ENCODE results near the gene TAF8. TPM values are rescaled to one million over a fixed set of nuclear protein-coding genes. Genes with fewer than 3 reads are reported as not detected.

TAF8 gene
- total RNA-seq, 2 experiments from 2014 or later: 57.7 to 58.7 TPM

DNA sequence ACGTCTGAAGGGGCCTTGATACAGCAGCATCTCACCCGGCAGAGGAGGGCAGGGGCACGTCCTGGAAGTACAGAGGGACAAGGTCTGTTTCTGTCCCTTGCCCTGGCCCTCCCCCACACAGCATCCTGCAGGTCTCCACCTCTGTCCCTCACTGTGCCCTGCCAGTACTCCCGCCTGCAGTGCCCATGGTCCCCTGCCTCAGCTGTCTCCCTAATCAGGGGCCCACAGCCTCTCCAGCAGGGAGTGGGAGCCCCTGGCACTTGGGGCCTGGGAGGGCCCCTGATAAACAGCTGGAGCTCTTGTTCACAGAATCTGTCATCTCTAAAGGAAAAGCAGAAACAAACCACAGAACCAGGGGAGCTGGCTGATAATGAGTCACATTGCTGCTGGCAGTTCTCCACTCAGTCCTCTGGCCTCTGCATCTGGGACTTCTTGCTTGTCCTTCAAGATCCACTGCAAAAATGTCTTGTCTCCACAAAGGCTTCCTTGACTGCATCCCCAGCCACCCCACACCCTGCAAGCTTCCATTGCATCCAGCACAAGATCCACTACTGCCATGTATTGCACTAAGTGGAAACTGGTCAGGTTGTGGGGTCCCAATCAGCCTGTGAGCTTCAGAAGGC, 33.2 kb upstream of the TAF8 start:
- POLR2A ChIA-PET: interaction anchor here (0.7 to 1.7 kb wide), 4 partner anchors 11 to 22 kb away, joined by 3 to 5 read pairs (median 4); no protein-coding TSS in a partner anchor
- Mint-ChIP-seq H3K9me3 (peaks cover 15% of the 10 kb centered on the region), H3K4me1 (ENCODE audit: low read depth) (peaks cover 67% of the 10 kb centered on the region), H3K27me3 (no peaks in the 10 kb centered on the region), H3K27ac (peak overlapping the region; percentile 92), H3K36me3 (peaks cover 21% of the 10 kb centered on the region), H3K4me3 (peak overlapping the region; percentile 57)
- intact Hi-C loops (cut with micrococcal nuclease): loop anchor here (1.0 kb wide), 1 partner anchor 59 kb away; no protein-coding TSS in a partner anchor
- CTCF ChIA-PET: interaction anchor here (0.8 to 1.5 kb wide), 2 partner anchors 27 to 81 kb away, joined by 3 to 6 read pairs; no protein-coding TSS in a partner anchor
- DNase-seq: peak; percentile 70

DNA sequence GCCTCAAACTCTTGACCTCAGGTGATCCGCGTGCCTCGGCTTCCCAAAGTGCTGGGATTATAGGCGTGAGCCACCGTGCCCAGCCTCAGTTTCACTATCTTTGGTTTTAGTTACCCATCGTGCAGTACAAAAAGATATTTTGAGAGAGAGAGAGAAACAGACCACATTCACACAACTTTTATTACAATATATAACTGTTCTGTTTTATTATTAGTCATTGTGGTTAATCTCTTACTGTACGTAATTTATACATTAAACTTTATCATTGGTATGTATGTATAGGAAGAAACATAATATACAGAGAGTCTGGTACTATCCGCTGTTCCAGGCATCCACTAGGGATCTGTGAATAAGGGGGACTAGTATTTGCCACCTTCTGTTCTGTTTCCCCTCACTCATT, 29.4 kb upstream of the TAF8 start:
- H3K9me3 Mint-ChIP-seq: peaks cover 6% of the 10 kb centered on the region
- POLR2A ChIA-PET: interaction anchor here (1.3 to 1.8 kb wide), 3 partner anchors 12 to 18 kb away, joined by 5 to 17 read pairs (median 7); no protein-coding TSS in a partner anchor
- H3K27me3 Mint-ChIP-seq: no peaks in the 10 kb centered on the region
- peak overlapping the region; percentile 97 for H3K27ac Mint-ChIP-seq
- intact Hi-C loops (cut with micrococcal nuclease): no loop called here
- H3K4me3 Mint-ChIP-seq: peak overlapping the region; percentile 57
- DNase-seq: no peak
- peaks cover 76% of the 10 kb centered on the region for H3K4me1 Mint-ChIP-seq (ENCODE audit: low read depth)
- peaks cover 24% of the 10 kb centered on the region for H3K36me3 Mint-ChIP-seq
- CTCF ChIA-PET: interaction anchor here (1.3 to 1.9 kb wide), 3 partner anchors 10 to 82 kb away, joined by 3 to 5 read pairs (median 4); no protein-coding TSS in a partner anchor

DNA sequence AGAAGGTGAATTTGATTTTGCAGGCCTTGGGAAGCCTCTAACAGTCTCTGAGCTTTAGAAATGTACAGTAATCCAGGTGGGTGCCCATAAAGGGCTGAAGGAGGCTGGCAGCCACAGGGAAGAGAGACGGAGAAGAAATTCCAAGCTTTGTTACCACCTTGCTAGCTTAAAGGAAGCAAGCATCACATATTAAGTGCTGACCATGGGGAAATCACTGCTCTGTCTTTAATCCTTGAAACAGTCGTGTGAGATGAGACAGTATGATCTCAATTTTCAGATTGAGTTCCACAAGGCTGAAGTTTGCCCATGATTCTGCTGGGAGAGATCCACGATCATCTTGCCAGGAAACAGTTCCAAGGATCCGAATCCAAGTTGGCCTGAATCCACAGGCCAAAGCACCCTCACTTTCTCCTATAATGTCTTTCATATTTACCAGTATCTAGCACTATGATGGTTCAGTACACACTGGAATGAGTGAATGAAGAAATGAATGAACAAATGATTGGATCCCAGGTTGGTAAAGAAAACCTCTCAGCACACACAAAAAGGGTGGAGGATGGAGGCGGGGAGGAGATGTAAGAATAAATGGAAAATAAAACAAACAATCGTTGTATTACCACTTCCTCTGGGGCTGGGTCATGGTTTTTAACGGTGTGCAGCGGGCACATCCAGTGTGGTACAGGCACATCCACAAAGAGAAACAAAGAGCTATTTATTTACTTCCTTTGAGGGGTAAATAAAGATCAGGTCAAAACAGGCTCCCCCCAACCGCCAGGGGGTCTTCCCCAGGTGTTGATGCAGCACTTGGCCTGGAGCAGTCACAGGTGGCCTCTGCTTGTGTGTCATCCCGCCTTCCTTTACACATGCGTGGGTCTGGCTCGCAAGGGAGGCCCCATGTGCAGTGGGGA, 28.2 kb upstream of the TAF8 start:
- H3K27ac Mint-ChIP-seq: peak overlapping the region; percentile 97
- H3K27me3 Mint-ChIP-seq: no peaks in the 10 kb centered on the region
- peak; percentile 86 for DNase-seq
- ChIA-PET CTCF (interaction anchor here (1.3 to 1.9 kb wide), 6 partner anchors 9 to 101 kb away, joined by 3 to 8 read pairs (median 6); partner anchors contain the start of genes BYSL and MED20), POLR2A (interaction anchor here (0.6 to 1.8 kb wide), 14 partner anchors 9 to 235 kb away, joined by 3 to 17 read pairs (median 4); partner anchors contain the start of genes BYSL, MED20, TAF8 and TOMM6)
- peak overlapping the region; percentile 57 for H3K4me3 Mint-ChIP-seq
- H3K36me3 Mint-ChIP-seq: peaks cover 34% of the 10 kb centered on the region
- H3K4me1 Mint-ChIP-seq (ENCODE audit: low read depth): peaks cover 76% of the 10 kb centered on the region
- peaks cover 6% of the 10 kb centered on the region for H3K9me3 Mint-ChIP-seq
- intact Hi-C loops (cut with micrococcal nuclease): loop anchor here (1.0 to 2.0 kb wide), 5 partner anchors 9 to 64 kb away; no protein-coding TSS in a partner anchor

DNA sequence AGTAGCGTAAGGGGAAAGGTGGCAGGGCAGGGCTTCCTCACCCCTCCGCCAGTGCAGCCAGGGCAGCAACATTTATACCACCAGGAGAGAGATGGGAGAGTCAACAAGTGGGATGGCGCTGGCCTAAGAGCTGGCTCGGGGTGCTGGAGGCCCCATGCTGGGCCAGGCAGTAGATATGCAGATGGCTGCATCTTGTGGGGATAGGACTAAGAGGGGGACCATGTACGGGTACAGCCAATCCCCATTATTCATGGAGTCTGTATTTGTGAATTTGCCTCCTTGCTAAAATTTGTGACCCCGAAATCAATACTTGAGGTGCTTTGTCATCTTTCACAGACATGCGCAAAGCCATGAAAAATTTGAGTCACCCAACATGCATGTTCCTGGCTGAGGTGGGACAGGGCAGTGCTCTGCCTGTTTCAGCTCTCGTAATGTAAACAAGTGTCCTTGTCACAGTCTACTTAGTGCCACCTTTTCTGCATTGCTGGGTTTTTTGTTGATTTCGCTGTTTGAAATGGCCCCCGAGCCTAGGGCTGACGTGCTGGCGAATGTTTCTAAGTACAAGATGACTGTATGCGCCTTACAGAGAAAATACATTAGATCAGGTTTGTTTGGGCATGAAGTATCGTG, 27.5 kb upstream of the TAF8 start:
- peaks cover 75% of the 10 kb centered on the region for H3K4me1 Mint-ChIP-seq (ENCODE audit: low read depth)
- peak overlapping the region; percentile 57 for H3K4me3 Mint-ChIP-seq
- peak; percentile 56 for DNase-seq
- peaks cover 35% of the 10 kb centered on the region for H3K36me3 Mint-ChIP-seq
- H3K27ac Mint-ChIP-seq: peak overlapping the region; percentile 97
- peaks cover 6% of the 10 kb centered on the region for H3K9me3 Mint-ChIP-seq
- no peaks in the 10 kb centered on the region for H3K27me3 Mint-ChIP-seq
- ChIA-PET POLR2A (interaction anchor here (0.6 to 1.8 kb wide), 11 partner anchors 8 to 236 kb away, joined by 3 to 17 read pairs (median 4); partner anchors contain the start of genes BYSL, MED20, TAF8 and TOMM6), CTCF (interaction anchor here (1.3 to 1.9 kb wide), 4 partner anchors 13 to 102 kb away, joined by 3 to 8 read pairs (median 6); partner anchors contain the start of genes BYSL and MED20)
- intact Hi-C loops (cut with micrococcal nuclease): loop anchor here (1.0 to 2.0 kb wide), 5 partner anchors 8 to 65 kb away; no protein-coding TSS in a partner anchor

DNA sequence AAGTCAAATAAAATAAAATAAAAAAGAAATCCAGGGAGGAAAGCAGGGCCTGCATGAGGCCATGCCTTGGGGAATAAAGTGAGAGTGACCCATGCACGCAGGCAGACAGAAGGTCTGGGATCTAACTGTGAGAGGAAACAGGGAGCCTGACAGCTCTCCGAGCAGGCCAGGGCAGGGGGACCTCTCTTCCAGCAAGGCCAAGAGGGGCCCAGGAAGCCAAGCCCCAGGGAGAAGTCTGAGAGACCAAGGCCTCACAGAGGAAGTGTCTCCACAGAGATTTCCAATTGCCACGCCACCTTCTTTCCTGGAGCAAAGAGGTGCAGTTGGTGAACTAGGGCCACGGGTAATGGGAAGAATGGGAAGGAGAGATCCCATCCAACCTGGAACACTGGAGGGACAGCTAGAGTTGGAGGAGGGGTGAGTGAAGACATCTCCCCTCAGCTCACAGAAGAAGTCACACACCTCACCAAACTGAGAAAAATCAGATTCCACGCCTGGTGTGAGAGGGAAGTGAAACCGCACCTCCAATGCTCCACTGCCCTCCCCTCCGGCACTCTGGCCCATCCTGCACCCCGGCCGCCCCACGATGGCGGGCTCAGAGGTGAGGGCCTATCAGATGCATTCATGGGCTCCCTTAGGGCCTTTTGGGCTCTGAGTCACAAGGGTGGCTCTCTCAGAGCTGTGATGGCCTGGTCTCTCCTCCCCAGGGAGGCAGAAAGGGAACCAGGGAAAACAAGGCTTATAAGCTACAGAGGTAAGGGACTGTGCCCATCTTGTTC, 25.1 kb upstream of the TAF8 start:
- H3K27me3 Mint-ChIP-seq: no peaks in the 10 kb centered on the region
- intact Hi-C loops (cut with micrococcal nuclease): no loop called here
- peak overlapping the region; percentile 97 for H3K27ac Mint-ChIP-seq
- peaks cover 40% of the 10 kb centered on the region for H3K36me3 Mint-ChIP-seq
- DNase-seq: no peak
- peaks cover 87% of the 10 kb centered on the region for H3K4me1 Mint-ChIP-seq (ENCODE audit: low read depth)
- no peak overlapping the region for H3K4me3 Mint-ChIP-seq
- peaks cover 6% of the 10 kb centered on the region for H3K9me3 Mint-ChIP-seq
- ChIA-PET CTCF (interaction anchor here (0.9 kb wide), 1 partner anchor 90 kb away, joined by 3 read pairs; no protein-coding TSS in a partner anchor), POLR2A (no interaction called here)

DNA sequence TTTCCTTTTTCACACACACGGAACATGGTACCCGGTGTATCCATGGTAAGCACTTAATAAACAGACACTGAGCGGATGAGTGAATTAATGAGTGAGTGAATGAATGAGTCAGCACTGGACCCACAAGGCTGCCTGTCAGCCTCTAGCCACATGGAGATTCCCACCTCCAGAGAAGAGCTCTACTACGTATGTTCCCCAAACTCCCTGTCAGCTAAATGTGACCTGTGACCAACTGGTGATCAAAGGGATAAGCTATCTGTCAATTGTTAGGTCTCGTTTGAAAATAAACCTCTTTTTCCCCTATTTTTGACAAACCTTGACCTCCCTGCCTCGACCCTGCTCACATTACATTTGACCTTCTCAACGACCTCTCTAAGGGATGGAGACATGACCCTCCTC, 24.5 kb upstream of the TAF8 start:
- POLR2A ChIA-PET: no interaction called here
- H3K27me3 Mint-ChIP-seq: no peaks in the 10 kb centered on the region

DNA sequence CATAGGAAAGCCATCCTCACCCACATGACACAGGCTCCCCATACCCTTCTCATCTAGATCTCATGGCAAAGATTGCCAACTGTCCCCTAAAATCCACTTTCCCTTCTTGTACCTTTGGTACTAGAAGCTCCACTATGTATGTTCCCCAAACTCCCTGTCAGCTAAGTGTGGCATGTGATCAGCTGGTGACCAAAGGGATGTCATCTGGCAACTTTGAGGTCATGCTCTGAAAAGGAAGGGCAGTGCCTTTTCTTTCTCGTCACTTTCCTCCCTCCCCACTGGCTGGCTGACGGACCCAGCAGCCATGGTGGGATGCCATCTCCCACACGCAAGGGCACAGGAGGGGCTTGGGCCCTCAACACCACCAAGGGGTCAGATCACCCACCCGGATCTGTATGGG, 23.8 kb upstream of the TAF8 start:
- H3K27me3 Mint-ChIP-seq: no peaks in the 10 kb centered on the region
- peaks cover 87% of the 10 kb centered on the region for H3K4me1 Mint-ChIP-seq (ENCODE audit: low read depth)
- H3K36me3 Mint-ChIP-seq: peaks cover 33% of the 10 kb centered on the region
- CTCF ChIA-PET: interaction anchor here (0.9 to 1.2 kb wide), 2 partner anchors 91 to 106 kb away, joined by 3 read pairs; partner anchors contain the start of genes BYSL and MED20
- peak overlapping the region; percentile 97 for H3K27ac Mint-ChIP-seq
- peaks cover 2% of the 10 kb centered on the region for H3K9me3 Mint-ChIP-seq
- no peak for DNase-seq
- H3K4me3 Mint-ChIP-seq: peak overlapping the region; percentile 20
- POLR2A ChIA-PET: interaction anchor here (0.6 kb wide), 1 partner anchor 105 kb away, joined by 3 read pairs; the partner anchor contains the start of genes BYSL and MED20
- intact Hi-C loops (cut with micrococcal nuclease): no loop called here

More for the DNA sequence above, 24.5 kb upstream of the TAF8 start:
- Mint-ChIP-seq H3K4me3 (no peak overlapping the region), H3K4me1 (ENCODE audit: low read depth) (peaks cover 87% of the 10 kb centered on the region), H3K27ac (peak overlapping the region; percentile 97), H3K9me3 (peaks cover 6% of the 10 kb centered on the region), H3K36me3 (peaks cover 37% of the 10 kb centered on the region)
- DNase-seq: no peak
- CTCF ChIA-PET: interaction anchor here (0.9 to 1.2 kb wide), 2 partner anchors 90 to 105 kb away, joined by 3 read pairs; partner anchors contain the start of genes BYSL and MED20
- intact Hi-C loops (cut with micrococcal nuclease): no loop called here

DNA sequence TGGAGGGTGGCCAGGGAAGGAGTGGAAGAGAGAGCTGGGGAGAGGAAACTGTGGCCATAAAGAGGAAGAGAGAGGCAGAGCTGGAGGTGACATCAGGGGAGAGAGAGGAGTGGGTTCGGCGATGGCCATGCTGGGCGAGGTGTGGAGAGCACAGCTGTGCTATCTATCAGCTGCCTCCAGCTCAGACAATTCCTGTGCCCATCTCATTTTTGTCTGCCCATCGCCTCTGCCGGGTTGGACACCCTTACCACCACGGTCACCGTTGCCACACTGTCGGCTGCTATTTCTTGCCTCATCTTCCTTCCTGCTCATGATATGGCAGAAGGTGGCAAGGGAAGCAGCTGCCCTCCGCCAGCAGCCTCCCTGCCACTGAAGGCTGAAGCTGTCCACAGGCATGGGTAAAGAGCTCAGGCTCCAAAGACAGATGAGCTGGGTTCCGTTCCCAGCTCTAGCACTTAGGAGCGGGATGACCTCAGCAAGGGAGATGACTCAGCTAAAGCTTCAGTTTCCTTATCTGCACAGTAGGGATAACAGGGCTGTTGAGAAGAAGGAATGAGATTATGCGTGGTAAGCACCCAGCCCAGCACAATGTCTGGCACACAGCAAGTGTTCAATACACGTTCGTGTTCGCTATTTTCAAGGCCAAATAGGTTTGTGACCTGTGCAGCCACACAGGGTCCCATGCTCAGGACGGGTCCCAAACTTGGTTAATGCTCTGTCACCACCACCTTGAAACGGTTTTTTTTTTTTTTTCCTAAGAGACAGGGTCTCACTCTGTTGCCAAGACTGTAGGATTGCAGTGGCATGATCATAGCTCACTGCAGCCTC, 21.9 kb upstream of the TAF8 start:
- Mint-ChIP-seq H3K27me3 (no peaks in the 10 kb centered on the region), H3K36me3 (peaks cover 33% of the 10 kb centered on the region), H3K27ac (peak overlapping the region; percentile 97), H3K4me1 (ENCODE audit: low read depth) (peaks cover 82% of the 10 kb centered on the region), H3K9me3 (no peaks in the 10 kb centered on the region), H3K4me3 (peak overlapping the region; percentile 77)
- intact Hi-C loops (cut with micrococcal nuclease): no loop called here
- DNase-seq: peak; percentile 58
- ChIA-PET CTCF (interaction anchor here (0.8 to 4.0 kb wide), 4 partner anchors 11 to 241 kb away, joined by 3 to 20 read pairs (median 5); partner anchors contain the start of genes BYSL, MED20 and TOMM6), POLR2A (interaction anchor here (0.9 to 1.9 kb wide), 6 partner anchors 11 to 86 kb away, joined by 3 to 12 read pairs (median 4); no protein-coding TSS in a partner anchor)

DNA sequence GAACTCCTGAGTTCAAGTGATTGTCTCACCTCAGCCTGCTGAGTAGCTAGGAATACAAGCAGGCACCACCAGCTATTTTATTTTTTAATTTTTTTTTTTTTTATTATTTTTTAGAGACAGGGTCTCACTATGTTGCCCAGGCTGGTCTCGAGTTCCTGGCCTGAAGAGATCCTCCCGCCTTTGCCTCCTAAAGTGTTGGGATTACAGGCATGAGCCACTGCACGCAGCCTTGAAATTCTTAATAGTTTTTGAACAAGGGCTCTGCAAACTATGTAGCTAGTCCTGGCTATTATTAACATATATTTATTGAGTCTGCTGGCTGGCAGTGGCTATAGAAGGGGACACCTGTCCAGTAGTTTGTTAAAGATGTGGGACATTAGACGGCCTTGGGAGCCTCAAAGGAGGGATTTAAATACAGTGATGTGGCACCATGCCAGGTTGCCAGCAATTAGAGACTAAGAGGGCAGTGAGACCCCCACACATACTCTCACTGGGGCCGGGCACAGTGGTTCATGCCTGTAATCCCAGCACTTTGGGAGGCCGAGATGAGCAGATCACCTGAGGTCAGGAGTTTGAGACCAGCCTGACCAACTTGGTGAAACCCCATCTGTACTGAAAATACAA, 21.1 kb upstream of the TAF8 start:
- POLR2A ChIA-PET: interaction anchor here (0.9 to 1.9 kb wide), 6 partner anchors 10 to 87 kb away, joined by 3 to 12 read pairs (median 4); no protein-coding TSS in a partner anchor
- CTCF ChIA-PET: interaction anchor here (1.4 to 4.0 kb wide), 4 partner anchors 10 to 108 kb away, joined by 5 to 20 read pairs (median 6); partner anchors contain the start of genes BYSL and MED20
- Mint-ChIP-seq H3K27me3 (no peaks in the 10 kb centered on the region), H3K27ac (peak overlapping the region; percentile 97), H3K4me1 (ENCODE audit: low read depth) (peaks cover 78% of the 10 kb centered on the region), H3K36me3 (peaks cover 33% of the 10 kb centered on the region), H3K4me3 (no peak overlapping the region), H3K9me3 (no peaks in the 10 kb centered on the region)
- DNase-seq: no peak
- intact Hi-C loops (cut with micrococcal nuclease): no loop called here

All from activated CD4-positive, alpha-beta memory T cell treated with anti-CD3 and anti-CD28 coated beads for 36 hours (primary cell).